ENCODE results near the gene ZNF638. TPM values are rescaled to one million over a fixed set of nuclear protein-coding genes. Genes with fewer than 3 reads are reported as not detected.

The ZNF638 gene
- total and polyA plus RNA-seq, 2 of the 4 experiments (the other 2 are of a cell fraction): 46.4 to 129 TPM

DNA sequence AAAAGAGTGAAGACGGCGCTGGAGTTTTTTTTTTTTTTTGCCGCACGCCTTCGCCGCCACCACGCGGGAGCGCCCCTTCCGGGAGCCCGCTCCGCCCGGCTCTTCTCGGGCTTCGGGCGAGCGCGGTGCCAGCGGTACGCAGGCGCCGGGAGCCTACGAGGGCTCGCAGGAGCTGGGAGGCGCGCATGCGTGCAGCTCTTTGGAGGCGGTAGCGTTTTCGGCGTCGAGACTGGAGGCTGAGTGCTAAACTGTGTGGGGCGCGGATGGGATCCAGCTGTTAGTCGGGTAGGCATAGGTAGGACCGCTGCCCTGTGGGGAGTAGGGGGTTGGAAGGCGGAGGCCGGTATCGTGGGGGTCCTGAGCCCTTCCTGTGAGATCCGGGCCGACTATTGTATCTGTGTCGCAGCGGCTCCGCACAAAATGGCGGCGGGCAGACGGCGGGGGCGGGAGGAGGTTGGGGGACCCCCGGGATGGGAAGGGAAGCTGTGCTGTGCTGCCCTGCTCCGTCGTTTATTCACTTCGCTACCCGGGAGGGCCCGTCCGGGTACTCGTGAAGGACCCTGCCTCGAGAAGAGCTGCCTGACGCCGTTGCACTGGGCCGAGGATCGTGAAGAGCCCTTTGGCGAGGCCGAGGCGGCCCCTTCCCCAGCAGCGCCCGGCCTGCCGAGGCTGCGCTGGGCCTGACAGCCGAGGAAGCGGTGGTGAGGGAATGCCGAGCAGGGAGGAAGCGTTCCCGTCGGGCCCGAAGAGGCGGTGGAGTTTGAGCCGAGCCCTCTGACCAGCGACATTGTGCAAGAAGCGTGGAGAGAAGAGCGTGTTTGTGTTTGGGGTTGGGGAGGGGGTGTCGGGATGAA is at the start of gene ZNF638 (continued):
- TF ChIP-seq, protein P1, sequence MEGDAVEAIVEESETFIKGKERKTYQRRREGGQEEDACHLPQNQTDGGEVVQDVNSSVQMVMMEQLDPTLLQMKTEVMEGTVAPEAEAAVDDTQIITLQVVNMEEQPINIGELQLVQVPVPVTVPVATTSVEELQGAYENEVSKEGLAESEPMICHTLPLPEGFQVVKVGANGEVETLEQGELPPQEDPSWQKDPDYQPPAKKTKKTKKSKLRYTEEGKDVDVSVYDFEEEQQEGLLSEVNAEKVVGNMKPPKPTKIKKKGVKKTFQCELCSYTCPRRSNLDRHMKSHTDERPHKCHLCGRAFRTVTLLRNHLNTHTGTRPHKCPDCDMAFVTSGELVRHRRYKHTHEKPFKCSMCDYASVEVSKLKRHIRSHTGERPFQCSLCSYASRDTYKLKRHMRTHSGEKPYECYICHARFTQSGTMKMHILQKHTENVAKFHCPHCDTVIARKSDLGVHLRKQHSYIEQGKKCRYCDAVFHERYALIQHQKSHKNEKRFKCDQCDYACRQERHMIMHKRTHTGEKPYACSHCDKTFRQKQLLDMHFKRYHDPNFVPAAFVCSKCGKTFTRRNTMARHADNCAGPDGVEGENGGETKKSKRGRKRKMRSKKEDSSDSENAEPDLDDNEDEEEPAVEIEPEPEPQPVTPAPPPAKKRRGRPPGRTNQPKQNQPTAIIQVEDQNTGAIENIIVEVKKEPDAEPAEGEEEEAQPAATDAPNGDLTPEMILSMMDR (conservative IDR thresholded peaks at IDR 0.05; ENCODE audit: low read depth, low read length): peak; percentile 82
- TF ChIP-seq SMC3 (IDR thresholded peaks at IDR 0.05; ENCODE audit: low read depth, low read length) (peak; percentile 36; the same call in 1 of the 2 replicates), FOS (IDR thresholded peaks at IDR 0.05; ENCODE audit: low read depth, low read length) (0 out of 2 replicates have a peak, but pooled peaks have one; percentile 12), BHLHE40 (IDR thresholded peaks at IDR 0.05; ENCODE audit: low read depth, low read length) (no peak), POLR2A (IDR thresholded peaks at IDR 0.05; ENCODE audit: low read depth, low read length) (peak; percentile 87)
- TF ChIP-seq, protein P2, sequence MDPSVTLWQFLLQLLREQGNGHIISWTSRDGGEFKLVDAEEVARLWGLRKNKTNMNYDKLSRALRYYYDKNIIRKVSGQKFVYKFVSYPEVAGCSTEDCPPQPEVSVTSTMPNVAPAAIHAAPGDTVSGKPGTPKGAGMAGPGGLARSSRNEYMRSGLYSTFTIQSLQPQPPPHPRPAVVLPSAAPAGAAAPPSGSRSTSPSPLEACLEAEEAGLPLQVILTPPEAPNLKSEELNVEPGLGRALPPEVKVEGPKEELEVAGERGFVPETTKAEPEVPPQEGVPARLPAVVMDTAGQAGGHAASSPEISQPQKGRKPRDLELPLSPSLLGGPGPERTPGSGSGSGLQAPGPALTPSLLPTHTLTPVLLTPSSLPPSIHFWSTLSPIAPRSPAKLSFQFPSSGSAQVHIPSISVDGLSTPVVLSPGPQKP (IDR thresholded peaks at IDR 0.05; ENCODE audit: borderline replicate concordance, low read depth, low read length): no peak

Data from IMR-90 (cell line).